Measurements from ENCODE around the gene LRRK2.
A peak's percentile ranks its signal among the peaks of the same experiment; 100 is the strongest.
"Not testable (repeated sequence)": the region's sequence is repeated elsewhere in the genome, so short reads cannot be mapped to it uniquely, and the experiment has no call there.

Gene LRRK2

DNA sequence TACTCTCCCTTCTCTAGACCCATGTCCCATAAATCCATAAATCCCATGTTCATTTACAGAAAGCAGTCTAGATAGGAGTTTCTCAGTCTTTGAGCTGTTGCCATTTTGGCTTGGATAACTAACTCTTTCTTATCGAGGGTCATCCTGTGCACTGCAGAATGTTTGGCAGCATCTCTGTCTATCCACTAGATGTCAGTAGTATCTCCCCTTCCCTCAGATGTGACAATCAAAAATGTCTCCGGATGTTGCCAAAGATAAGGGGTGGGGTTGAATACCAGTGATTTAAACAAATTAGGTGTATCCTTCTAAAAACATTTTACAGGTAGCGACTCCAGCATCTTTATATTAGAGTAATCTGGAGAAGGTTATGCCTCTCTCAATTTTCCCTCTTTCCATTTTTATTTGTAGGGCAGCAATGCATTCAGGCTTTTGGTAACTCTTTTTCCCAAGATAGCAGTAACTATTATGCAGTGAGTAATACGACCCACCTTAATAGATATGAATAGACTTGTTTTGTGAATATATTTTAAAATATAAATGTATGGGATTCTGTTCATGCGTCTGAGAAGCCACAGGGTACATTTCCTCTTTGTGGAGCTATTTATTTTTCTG, 100.7 kb downstream of the LRRK2 start:
- peak; percentile 36 for DNase-seq

DNA sequence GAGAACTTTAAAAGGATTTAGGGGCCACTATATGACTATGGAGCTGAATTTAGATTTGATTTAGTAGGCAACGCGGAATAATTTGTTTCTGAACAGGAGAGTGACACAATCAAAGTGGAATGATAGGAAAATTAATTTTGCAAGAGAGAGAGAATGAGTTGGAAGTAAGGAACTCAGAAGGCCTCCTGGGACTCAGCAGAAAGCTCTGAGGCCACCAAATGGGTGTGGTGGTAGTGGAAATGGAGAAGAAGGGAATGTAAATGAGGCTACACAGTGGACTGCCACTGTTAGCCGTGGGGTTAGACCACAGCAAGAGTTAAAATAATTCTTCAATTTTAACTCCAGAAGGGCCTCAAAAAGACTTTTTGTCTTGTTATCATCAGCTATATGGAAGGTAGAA, 102.7 kb downstream of the LRRK2 start:
- no peak for DNase-seq

DNA sequence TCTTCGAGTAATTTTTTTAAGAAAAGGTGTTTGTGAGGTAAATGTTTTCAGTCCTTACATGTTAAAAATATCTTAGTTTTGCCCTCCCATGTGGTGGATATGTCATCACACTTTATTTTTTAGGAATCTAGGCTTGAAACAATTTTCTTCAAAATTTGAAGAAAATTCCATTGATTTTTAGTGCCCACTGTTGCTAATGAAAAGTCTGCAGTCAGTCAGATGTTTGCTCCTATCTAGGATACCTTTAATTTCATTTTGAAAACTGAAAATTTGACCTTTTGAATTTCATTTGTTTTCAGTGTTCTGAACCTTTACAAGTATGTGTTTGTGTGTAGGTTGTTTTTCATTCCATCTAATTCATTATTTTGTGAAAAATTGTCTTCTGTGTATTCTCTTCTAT, 105.4 kb downstream of the LRRK2 start:
- no peak for DNase-seq

DNA sequence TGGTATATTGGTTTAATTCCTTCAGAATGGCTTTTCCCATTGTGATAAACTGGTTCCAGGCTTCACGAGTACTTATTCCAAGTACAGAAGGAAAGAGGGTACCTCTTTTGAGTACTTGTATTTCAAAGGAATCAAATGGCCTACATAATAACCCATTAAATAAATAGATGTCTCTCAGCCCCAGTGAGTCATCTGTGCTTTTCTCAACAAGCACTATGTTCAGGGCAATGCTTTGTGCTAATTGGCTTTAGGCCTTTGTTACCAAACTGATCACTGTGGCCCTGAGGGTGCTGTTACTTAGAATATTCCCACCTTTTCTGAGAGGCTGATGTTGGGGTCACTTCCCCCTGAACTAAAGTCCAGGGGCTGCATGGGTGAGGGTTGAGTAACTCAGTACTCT, 107.1 kb downstream of the LRRK2 start:
- DNase-seq = no peak

DNA sequence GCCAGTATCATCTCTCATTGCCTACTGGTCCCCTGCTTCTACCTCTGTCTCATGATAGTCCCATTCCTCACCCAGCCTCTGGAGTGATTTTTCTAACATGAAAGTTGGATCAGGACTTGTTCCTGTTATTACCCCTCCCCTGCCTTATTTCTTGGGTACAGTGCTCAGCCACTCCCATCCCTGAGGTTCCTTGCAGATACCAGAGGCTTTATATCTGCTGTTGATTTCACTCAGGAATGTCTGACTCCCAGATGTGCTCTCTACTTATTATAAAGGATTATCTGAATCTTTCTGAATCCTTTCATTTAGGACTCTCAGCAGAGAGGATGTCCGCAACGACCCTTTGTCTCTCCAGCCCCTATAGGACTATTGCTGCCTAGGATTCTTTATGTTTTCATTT, 111.2 kb downstream of the LRRK2 start:
- DNase-seq = no peak

DNA sequence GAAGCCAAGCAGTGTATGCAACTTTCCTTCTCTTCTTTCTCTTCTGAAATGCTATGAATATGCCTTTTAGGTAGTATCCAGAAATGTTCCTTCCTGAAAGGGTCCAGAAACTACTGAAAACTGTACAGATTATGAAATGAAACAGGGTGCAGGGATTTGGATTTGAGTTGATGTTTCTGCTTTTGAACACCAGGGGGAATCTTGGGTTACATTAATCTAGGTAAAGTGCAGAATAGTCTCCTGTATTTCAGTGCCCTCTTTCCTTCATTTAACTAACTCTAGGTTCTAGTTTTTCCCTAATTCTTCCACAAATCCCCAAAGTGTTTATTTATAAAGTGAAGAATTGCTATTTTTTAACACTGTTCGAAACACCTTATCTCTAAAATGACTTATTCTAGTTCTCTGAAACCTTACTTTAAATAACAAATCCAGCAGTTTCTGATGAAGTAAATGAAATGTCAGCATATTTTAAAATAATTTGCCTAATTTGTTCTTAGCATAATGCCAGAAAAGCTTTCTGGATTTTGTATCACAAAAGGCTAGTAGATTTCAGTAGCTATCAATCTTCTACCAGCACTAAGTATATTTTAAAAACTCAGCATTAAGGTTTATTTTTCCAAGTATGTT, 111.9 kb downstream of the LRRK2 start:
- no peak for DNase-seq

DNA sequence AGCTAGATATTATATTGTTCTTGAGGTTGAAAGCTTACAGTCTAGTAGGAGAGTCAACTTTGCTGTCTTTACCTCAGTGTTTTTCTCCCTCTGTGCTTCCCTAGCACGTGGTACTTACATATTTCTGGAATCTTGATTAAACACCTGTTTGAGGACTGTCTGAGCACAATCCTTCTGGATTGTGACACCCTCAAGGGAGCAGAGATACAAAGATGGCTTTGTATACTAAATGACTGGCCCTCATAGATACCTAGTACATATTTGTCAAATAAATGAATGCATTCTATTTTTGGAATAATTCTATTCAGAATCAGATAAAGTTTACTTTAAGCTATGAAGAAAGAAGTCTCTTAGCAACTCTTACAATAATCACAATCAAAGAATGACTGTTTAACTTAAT, 113.3 kb downstream of the LRRK2 start:
- no peak for DNase-seq

DNA sequence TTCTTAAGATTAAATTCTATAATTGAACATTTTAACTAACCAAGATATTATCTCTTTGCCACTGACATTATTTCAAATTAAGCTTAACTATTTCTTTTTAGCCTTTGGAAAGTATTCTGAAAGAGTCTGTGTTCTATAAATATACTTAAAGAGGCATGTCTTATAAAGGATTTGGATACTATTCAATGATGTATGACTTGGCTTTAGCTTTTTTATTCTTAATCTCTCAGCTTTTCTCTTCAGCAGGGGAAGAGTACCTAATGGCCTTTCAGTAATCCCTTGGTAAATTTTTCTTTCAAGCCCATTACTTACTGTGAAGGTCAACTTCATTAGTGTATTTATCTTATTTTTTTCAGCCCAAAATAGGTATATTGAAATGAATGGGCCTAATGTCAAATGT, 113.8 kb downstream of the LRRK2 start:
- DNase-seq = no peak

DNA sequence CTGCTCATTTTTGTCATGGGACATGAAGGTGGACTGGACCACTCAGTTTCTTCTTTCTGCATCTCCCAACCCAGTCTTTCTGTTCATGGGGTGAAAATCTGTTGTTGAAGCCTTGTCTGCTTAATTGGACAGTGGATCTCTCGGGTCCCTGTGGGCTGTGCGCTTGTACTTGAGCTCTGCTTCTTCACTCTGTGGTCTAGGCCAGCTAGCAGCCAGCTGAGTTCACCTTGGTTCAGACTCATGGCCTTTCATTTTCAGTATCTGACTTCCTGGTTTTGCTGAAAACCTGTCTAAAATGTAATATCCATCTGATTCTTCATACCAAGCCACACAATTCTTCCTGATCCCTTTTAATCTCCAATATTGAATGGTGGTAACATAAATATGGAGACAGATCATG, 117.2 kb downstream of the LRRK2 start:
- DNase-seq = peak; percentile 1

DNA sequence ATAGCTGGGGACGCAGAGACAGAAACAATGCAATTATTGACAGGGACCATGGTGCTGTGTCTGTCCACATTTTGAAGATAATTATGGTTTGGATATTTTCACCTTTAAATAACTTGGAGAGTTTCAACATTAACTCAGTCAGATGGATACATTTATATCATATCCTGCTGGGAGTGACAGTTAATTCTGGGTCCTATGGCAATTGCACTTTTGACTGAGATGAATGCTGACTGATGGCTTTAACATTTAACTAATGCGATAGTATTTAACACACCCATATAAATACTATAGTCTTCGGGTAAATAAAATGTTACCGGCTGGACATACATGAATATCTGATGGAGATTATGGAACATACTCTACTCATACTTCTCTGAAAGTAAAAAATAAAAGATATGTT, 118.3 kb downstream of the LRRK2 start:
- no peak for DNase-seq

DNA sequence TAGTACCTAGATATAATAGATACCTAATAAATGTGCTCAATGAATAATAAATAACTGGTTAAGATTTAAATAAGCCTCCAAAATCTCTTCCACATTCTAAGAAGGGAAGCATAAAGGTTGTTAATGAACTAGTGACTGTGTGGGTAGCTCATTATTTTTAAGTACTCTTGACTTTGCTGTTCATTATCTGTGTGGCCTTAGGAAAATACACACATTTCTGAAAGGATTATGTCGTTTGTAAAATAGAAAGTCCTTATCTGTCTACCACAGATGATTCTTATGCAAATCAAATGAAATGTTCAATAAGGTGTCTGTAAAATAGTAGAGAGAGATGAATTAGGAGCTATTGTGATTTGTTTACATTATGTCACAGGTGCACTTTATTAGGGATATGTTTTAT, 119.5 kb downstream of the LRRK2 start:
- no peak for DNase-seq

DNA sequence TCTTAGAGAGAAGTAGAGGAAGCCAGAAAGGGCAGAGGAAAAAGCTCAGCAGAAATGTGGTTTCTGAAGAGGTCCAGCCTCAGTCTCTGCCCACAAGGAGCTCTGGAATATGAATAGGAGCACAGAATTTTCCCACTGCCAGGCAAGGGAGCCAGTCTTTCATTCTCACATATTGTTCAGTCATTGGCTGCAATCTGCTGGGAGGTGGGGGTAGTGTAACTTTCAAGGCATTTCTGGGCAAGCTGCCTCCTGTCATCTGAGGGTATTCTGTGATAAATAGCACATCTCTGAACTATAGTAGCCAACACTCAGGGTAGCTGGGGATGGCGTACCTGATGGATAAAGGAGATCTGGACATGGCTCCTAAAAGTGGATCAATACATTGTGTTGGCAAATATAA, 127.2 kb downstream of the LRRK2 start:
- no peak for DNase-seq

DNA sequence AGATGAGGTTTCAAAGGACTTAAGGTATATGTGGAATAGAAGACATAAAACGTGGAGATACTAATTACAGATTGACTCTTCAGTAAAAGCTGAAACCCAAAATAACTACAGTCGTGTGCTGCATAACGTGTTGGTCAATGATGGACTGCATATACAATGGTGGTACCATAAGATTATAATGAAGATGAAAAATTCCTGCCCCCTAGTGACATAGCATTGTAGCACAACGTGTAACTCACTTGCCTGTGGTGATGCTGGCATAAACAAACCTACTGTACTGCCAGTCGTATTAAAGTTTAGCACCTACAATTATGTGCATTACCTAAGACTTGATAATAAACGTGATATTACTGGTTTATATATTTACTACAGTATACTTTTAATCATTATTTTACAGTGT, 150.3 kb downstream of the LRRK2 start:
- DNase-seq = no peak

DNA sequence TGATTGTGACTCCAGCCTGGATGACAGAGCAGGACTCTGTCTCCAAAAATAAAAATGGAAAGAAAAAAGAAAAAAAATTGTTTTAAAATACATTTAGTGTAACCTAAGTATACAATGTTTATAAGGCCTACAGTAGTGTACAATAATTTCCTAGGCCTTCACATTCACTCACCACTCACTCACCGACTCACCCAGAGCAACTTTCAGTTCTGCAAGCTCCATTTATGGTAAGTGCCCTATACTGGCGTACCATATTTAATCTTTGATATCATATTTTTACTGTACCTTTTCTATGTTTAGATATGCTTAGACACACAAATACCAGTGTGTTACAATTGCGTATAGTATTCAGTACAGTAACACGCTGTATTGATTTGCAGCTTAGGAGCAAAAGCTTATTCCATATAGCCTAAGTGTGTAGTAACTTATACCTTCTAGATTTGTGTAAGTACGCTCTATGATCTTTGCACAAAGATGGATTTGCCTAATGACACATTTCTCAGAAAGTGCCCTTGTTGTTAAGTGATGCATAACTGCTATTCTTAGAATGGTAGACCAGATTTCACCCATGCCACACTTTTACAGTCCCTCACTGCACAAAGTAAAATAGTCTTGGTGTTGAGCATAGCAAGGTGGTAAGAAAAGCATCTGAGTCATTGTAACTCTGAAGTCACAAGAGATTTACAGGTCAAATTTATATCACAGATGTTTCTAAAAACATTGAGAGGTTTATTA, 151.9 kb downstream of the LRRK2 start:
- no peak for DNase-seq

DNA sequence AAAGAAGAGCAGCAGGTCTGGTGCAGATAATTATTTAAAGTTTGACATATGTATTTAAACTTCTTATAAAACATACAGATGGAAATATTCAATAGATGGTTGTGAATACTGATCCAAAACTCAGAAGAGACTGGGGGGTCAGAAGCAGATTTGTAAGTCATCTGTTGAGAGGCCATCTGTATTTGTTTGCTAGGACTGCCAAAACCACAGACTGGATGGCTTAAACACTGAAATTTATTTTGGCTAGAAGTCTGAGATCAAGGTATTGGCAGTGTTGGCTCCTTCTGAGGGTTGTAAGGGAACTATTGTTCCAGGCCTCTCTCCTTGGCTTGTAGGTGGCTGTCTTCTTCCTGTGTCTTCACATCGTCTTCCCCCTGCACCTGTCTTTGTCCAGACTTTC, 153.9 kb downstream of the LRRK2 start:
- no peak for DNase-seq

DNA sequence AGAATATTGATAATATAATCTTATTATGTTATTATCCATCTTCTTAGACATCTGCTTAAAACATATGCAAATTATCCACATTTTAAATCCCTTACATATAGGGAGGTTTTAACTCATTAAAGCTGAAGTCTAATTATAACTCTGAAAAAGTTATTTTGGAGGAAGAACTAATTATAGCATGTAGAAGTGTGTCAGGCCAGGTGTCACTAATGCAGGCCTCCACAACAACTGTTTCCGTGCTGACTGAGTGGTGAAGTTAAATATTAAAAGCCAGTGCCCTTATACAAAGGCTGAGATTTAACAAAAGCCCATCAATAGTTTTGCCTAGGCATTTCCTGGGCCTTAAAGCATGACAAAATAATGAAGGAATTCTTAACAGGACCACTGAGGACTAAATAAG, 157.4 kb downstream of the LRRK2 start:
- no peak for DNase-seq

DNA sequence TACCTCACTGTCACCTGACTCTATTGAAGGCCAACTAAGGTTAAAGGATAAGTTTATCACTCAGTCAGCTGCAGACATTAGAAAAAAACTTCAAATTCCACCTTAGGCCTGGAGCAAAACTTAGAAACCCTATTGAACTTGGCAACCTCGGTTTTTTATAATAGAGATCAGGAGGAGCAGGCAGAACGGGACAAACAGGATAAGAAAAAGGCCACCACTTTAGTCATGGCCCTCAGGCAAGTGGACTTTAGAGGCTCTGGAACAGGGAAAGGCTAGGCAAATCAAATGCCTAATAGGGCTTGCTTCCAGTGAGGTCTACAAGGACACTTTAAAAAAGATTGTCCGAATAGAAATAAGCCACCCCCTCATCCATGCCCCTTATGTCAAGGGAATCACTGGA, 162.5 kb downstream of the LRRK2 start:
- not testable (repeated sequence) for DNase-seq

DNA sequence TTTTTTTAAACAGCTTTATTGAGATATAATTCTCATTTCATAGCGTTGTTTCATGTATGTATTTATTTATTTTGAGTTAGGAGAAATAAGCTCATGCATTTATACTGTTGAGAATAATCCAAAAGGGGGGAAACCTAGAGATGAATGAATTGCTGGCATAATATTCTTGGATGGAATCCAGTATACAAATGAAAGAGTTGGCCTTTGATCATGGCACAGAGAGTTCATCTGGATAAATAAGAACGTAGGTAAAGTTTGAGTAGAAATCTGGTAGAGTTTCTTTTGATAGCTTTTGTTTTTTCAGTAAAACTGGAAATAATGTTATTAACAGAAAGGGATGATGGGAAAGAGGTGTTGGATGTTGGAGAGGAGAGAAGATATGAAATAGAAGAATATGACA, 166.2 kb downstream of the LRRK2 start:
- DNase-seq = no peak

DNA sequence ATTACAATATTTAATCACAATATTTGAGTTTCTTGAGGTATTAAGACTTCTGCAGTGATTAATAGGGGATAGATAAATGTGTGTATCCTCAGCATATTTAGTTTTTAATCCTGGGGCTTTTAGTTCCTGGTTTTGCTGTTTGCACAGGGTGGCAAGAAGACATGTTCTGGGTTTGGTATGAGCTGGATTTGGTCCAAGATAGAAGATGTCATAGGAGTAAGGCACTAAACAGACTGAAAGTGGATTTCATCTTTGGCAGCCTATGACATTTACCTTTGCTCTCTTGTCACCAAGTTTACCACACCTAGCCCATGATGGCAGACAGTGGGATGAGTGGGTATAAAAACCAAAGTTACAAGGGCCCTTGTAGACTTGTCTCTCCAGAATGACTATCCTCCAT, 168.2 kb downstream of the LRRK2 start:
- no peak for DNase-seq

DNA sequence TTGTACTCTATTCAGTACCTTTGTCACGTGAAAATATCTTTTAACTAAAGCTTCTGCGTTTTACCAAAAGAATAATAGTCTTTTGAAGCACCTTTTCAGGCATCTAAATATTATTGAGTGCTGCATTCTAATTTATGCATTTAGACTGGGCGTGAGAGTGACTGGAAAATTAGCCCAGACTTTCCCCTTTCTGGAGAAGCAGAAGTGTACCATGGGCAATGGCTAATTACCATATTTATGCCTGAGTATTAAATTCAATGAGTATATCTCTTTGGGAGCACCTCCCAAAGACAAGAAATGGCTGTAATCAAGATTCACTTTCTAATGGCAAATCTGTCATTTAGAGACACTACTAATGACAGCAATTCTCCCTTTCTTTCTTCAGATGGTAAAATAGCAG, 174.9 kb downstream of the LRRK2 start:
- no peak for DNase-seq

DNA sequence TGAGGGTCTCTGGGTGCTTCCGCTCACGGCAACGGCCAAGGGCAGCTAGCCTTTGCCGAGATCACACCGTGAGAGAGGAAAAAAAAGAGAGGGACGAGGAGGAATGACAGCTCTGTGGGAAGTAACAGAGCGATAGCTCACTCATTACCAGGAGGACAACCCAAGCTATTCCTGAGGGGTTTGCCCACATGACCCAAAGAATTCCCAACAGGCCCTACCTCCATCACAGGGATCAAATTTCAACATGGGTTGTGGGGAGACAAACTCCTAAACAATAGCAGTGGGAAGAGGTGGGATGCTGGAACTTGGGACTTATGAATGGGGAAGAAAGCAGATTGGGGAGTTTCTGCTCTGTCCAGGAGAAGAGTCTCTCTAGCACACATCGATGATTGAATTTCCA, 180.6 kb downstream of the LRRK2 start:
- DNase-seq = no peak

Data from inflammatory macrophage treated with lipopolysaccharide for 4 hours (primary cell).